HG03558 (cell line): ENCODE data around the gene TREX2.
A peak's percentile ranks its signal among the peaks of the same experiment; 100 is the strongest.

Experiments
- ATAC-seq: cut with Tn5 transposase; IDR thresholded peaks from one replicate; pipeline ENCODE4 v1.9.1; 2021; ENCODE audit warnings: moderate number of reproducible peaks; ENCODE audit not compliant: unreplicated experiment; ENCODE audit errors: extremely low read depth

TREX2 gene

GRCh38 chrX:153476666-153477363 lies 31.0 kb upstream of the TREX2 start:
- ATAC-seq, result no peak

- no peak for ATAC-seq
These were observed 30.0 kb upstream of the TREX2 start for GRCh38 chrX:153475751-153476281.

GRCh38 chrX:153475271-153475670 lies 29.4 kb upstream of the TREX2 start:
- no peak for ATAC-seq

GRCh38 chrX:153474718-153475117 lies 28.9 kb upstream of the TREX2 start:
- ATAC-seq, result no peak

- no peak for ATAC-seq
These were observed 28.4 kb upstream of the TREX2 start for GRCh38 chrX:153474266-153474665.

- no peak for ATAC-seq
These were observed 27.3 kb upstream of the TREX2 start for GRCh38 chrX:153473126-153473525.

- no peak for ATAC-seq
These were observed 25.9 kb upstream of the TREX2 start for GRCh38 chrX:153471663-153472280.

GRCh38 chrX:153470411-153471363 lies 24.8 kb upstream of the TREX2 start, which contains the start of gene HAUS7:
Gene HAUS7 (minus strand): TSS chrX:153470576. CDS start chrX:153470557, 19 bp downstream.
- peak; percentile 47 for ATAC-seq

GRCh38 chrX:153469811-153470410 lies 24.1 kb upstream of the TREX2 start:
- no peak for ATAC-seq

- ATAC-seq, result no peak
These were observed 22.2 kb upstream of the TREX2 start for GRCh38 chrX:153468008-153468580.

- no peak for ATAC-seq
These were observed 20.0 kb upstream of the TREX2 start for GRCh38 chrX:153465691-153466380.

- ATAC-seq, result no peak
These were observed 18.3 kb upstream of the TREX2 start for GRCh38 chrX:153464116-153464515.

GRCh38 chrX:153463556-153463955 lies 17.7 kb upstream of the TREX2 start:
- no peak for ATAC-seq

- ATAC-seq, result no peak
These were observed 17.2 kb upstream of the TREX2 start for GRCh38 chrX:153463031-153463430.

- ATAC-seq, result no peak
These were observed 16.4 kb upstream of the TREX2 start for GRCh38 chrX:153462291-153462690.

- no peak for ATAC-seq
These were observed 15.0 kb upstream of the TREX2 start for GRCh38 chrX:153460826-153461225.

GRCh38 chrX:153459986-153460385 lies 14.1 kb upstream of the TREX2 start:
- no peak for ATAC-seq

GRCh38 chrX:153458476-153458875 lies 12.6 kb upstream of the TREX2 start:
- no peak for ATAC-seq

GRCh38 chrX:153457827-153458466 lies 12.1 kb upstream of the TREX2 start:
- ATAC-seq, result no peak
